Activated CD8-positive, alpha-beta T cell treated with anti-CD3 and anti-CD28 coated beads for 36 hours (primary cell): ENCODE measurements around the gene CNTNAP2. TPM values are rescaled to one million over a fixed set of nuclear protein-coding genes. Genes with fewer than 3 reads are reported as not detected.

Source experiments
- ATAC-seq: fragments of 200-7000 bp; cut with Tn5 transposase; one replicate; pipeline ENCODE4 v1.10.0; 2021; ENCODE audit warnings: mild to moderate bottlenecking, moderate library complexity
- CTCF ChIA-PET: fragments of 350-600 bp; sonication (Branson Sonifier 250); formaldehyde crosslinking; loops from one replicate; lab custom pipeline; 2021; ENCODE audit warnings: antibody characterized with exemption; lab: Charles Lee
- POLR2A ChIA-PET: fragments of 350-600 bp; sonication (Branson Sonifier 250); formaldehyde crosslinking; loops from one replicate; lab custom pipeline; 2021; ENCODE audit warnings: antibody characterized with exemption; lab: Charles Lee
- DNase-seq: peaks from one replicate; pipeline ENCODE4 v3.0.0-alpha.2; 2020
- H3K27ac Mint-ChIP-seq: one replicate; pipeline ENCODE4 v1.8.0; 2021; ENCODE audit warnings: mild to moderate bottlenecking, mixed read lengths
- H3K27me3 Mint-ChIP-seq: one replicate; pipeline ENCODE4 v1.8.0; 2021; ENCODE audit warnings: mixed read lengths
- H3K36me3 Mint-ChIP-seq: one replicate; pipeline ENCODE4 v1.8.0; 2021; ENCODE audit warnings: low read depth, mixed read lengths
- H3K4me1 Mint-ChIP-seq: one replicate; pipeline ENCODE4 v1.8.0; 2021; ENCODE audit warnings: low read depth, mixed read lengths
- H3K4me3 Mint-ChIP-seq: one replicate; pipeline ENCODE4 v1.8.0; 2021; ENCODE audit warnings: mild to moderate bottlenecking, moderate library complexity, mixed read lengths
- H3K9me3 Mint-ChIP-seq: one replicate; pipeline ENCODE4 v1.8.0; 2021; ENCODE audit warnings: mixed read lengths
- intact Hi-C: fragments of 100-400 bp; cut with micrococcal nuclease; formaldehyde crosslinking; loops from one replicate; pipeline ENCODE4 v1.10.0; 2022
- total RNA-seq, 2 experiments: library from RNA; stranded (reverse); gene quantifications; one replicate each; pipeline ENCODE4 v1.2.3, GENCODE V29; 2021
- TF ChIP-seq, protein P1 (sequence below): fragments of 200-600 bp; IDR thresholded peaks from one replicate; pipeline ENCODE4 v1.8.0; 2022; ENCODE audit warnings: antibody characterized with exemption, mild to moderate bottlenecking

CNTNAP2 gene
- total RNA-seq, 2 experiments from 2014 or later = not detected

DNA sequence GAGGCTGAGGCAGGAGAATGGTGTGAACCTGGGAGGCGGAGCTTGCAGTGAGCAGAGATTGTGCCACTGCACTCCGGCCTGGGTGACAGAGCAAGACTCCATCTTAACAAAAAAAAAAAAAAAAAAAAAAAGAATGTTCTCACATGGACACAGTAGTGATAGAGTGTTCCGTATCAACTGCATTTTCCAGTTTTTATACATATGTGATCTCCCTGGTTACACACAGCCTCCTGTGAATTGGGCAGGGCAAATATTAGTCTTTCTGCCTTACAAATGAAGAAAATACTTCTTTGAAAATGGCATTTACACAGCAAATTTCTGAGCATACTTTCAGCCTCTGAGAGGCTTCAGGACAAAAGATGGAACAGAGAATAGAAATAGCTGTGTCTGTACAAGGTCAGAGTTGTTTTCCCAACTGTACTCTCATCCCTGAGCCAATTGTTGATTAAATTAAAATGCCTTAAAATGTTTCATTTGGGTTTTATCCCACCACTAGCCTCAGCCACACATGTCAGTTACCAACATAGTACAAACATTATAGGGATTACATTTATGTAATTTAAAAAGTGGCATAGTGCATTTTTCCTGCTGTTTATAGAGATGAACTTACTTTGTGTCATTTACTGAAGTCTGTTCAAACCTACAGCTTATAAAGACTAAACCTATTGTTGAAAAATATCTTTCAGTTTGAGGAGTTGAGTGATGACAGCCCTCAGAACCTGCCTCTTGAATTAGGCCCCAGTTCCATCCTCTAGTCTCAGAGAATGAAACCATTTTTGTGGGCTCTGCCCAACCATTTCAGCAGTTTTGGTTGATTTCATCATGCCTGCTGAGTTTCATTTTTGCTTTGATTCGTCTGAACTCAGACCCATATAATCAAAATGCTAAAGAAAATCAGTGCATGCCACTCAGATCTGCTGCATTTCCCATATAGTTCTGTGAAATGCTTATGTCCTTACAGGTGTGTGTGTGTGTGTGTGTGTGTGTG is 1864.5 kb downstream of the CNTNAP2 start:
- H3K4me3 Mint-ChIP-seq = no peak overlapping the region
- H3K4me1 Mint-ChIP-seq = no peaks in the 10 kb centered on the region
- TF ChIP-seq, protein P1, sequence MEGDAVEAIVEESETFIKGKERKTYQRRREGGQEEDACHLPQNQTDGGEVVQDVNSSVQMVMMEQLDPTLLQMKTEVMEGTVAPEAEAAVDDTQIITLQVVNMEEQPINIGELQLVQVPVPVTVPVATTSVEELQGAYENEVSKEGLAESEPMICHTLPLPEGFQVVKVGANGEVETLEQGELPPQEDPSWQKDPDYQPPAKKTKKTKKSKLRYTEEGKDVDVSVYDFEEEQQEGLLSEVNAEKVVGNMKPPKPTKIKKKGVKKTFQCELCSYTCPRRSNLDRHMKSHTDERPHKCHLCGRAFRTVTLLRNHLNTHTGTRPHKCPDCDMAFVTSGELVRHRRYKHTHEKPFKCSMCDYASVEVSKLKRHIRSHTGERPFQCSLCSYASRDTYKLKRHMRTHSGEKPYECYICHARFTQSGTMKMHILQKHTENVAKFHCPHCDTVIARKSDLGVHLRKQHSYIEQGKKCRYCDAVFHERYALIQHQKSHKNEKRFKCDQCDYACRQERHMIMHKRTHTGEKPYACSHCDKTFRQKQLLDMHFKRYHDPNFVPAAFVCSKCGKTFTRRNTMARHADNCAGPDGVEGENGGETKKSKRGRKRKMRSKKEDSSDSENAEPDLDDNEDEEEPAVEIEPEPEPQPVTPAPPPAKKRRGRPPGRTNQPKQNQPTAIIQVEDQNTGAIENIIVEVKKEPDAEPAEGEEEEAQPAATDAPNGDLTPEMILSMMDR = no peak
- ChIA-PET POLR2A (no interaction called here), CTCF (no interaction called here)
- DNase-seq = peak; percentile 4
- intact Hi-C loops = no loop called here
- no peaks in the 10 kb centered on the region for H3K9me3 Mint-ChIP-seq
- no peaks in the 10 kb centered on the region for H3K36me3 Mint-ChIP-seq
- H3K27me3 Mint-ChIP-seq = no peaks in the 10 kb centered on the region
- ATAC-seq = peak; percentile 30
- H3K27ac Mint-ChIP-seq = no peak overlapping the region

DNA sequence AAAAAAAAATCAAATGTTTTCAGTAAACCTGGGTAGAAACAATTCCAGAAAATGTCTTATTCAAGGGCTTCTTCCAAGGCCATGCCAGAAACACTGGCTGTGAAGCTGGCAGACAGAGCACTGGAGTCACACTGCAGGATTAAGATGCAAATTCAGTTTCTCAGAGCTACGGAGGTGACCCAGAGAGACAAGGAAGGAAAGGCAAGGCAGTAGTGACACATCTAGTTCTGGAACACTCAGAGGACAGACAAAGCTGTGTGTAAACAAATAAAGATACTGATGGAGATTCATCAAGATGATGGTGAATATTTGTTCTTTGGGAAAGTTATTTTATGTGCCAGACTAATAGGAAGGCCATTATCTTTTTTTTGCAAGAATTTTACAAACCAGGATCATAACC is 1865.7 kb downstream of the CNTNAP2 start:
- Mint-ChIP-seq H3K27me3 (no peaks in the 10 kb centered on the region), H3K27ac (no peak overlapping the region), H3K4me1 (no peaks in the 10 kb centered on the region), H3K9me3 (no peaks in the 10 kb centered on the region), H3K36me3 (no peaks in the 10 kb centered on the region), H3K4me3 (no peak overlapping the region)
- CTCF ChIA-PET = no interaction called here
- POLR2A ChIA-PET = no interaction called here
- ATAC-seq = no peak
- no peak for DNase-seq
- TF ChIP-seq, protein P1 = no peak
- intact Hi-C loops = no loop called here

DNA sequence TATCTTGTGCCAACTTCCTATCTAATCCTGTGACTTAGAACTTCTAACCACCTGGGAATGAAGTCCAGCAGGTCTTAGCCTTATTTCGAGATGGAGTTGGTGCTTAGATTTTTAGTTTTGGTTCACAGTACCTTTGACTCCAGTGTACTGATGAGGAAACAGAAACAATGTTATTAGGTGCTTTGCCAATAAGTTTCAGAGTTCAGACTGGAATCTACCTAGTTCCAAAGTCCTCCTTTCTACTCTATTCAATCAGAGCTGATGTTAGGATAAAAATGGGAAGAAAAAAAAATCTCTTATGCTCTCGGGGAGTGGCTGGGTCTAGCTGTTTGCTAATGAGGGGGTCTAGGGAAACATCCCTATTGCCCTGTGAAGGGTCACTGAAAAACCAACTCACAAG is 1867.7 kb downstream of the CNTNAP2 start:
- no peak overlapping the region for H3K4me3 Mint-ChIP-seq
- no peaks in the 10 kb centered on the region for H3K9me3 Mint-ChIP-seq
- H3K4me1 Mint-ChIP-seq = no peaks in the 10 kb centered on the region
- ChIA-PET POLR2A (no interaction called here), CTCF (no interaction called here)
- TF ChIP-seq, protein P1 = no peak
- intact Hi-C loops = no loop called here
- no peaks in the 10 kb centered on the region for H3K36me3 Mint-ChIP-seq
- no peaks in the 10 kb centered on the region for H3K27me3 Mint-ChIP-seq
- DNase-seq (no peak), ATAC-seq (no peak)
- no peak overlapping the region for H3K27ac Mint-ChIP-seq

DNA sequence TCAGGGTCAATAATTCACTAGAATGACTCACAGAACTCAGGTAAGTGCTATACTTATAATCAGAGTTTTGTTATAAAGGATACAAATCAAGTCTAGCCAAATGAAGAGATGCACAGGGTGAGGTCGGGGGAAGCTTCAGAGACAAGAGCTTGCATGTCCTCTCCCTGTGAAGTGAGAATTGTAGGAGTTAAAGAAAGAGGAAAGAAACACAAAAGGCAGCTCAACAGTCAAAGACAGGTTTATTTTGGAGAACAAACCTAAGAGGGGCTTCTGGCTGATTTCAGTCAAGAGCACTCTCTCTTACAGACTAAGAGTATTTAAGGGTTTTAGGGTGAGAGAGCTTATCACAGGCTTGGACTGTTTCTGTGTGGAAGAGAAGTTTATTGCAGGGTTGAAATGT is 1873.5 kb downstream of the CNTNAP2 start:
- Mint-ChIP-seq H3K4me1 (no peaks in the 10 kb centered on the region), H3K36me3 (no peaks in the 10 kb centered on the region), H3K27me3 (no peaks in the 10 kb centered on the region), H3K4me3 (no peak overlapping the region), H3K9me3 (no peaks in the 10 kb centered on the region), H3K27ac (no peak overlapping the region)
- ATAC-seq = no peak
- DNase-seq = no peak
- ChIA-PET CTCF (no interaction called here), POLR2A (no interaction called here)
- TF ChIP-seq, protein P1 = no peak
- intact Hi-C loops = no loop called here

DNA sequence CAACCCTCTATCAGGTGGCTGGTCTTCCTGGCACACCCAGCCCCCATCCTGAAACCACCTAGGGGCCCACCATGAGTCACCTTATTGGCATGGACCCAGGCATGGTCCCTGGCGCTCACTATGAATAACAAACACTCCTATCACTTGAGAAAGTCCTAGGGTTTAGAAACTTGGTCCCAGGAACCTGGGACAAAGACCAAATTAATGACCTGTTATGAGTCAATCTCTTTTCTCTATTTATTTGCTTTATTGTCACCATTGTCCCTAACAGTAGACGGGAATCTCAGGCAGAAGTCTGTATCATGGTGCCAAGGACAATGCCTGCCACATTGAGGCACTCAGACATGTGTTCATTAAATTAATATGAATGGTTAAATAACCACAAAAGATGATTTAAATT is 1874.3 kb downstream of the CNTNAP2 start:
- no peak for ATAC-seq
- ChIA-PET POLR2A (no interaction called here), CTCF (no interaction called here)

More for the DNA sequence above, 1874.3 kb downstream of the CNTNAP2 start:
- no peaks in the 10 kb centered on the region for H3K36me3 Mint-ChIP-seq
- no peak overlapping the region for H3K4me3 Mint-ChIP-seq
- DNase-seq = no peak
- intact Hi-C loops = no loop called here
- no peaks in the 10 kb centered on the region for H3K4me1 Mint-ChIP-seq
- no peaks in the 10 kb centered on the region for H3K27me3 Mint-ChIP-seq
- no peaks in the 10 kb centered on the region for H3K9me3 Mint-ChIP-seq
- TF ChIP-seq, protein P1 = no peak
- no peak overlapping the region for H3K27ac Mint-ChIP-seq
